ENCODE results near the gene KCNG1. TPM values are rescaled to one million over a fixed set of nuclear protein-coding genes. Genes with fewer than 3 reads are reported as not detected.

Gene KCNG1
- total and polyA plus RNA-seq, 2 of the 13 experiments (the other 11 are each of a cell fraction or from before 2014, with no cell fraction given) = not detected

GRCh38 chr20:50958615-50959542 is 64.0 kb downstream of the KCNG1 start, which contains the start of gene MOCS3 (continued):
- TF ChIP-seq, protein P1, sequence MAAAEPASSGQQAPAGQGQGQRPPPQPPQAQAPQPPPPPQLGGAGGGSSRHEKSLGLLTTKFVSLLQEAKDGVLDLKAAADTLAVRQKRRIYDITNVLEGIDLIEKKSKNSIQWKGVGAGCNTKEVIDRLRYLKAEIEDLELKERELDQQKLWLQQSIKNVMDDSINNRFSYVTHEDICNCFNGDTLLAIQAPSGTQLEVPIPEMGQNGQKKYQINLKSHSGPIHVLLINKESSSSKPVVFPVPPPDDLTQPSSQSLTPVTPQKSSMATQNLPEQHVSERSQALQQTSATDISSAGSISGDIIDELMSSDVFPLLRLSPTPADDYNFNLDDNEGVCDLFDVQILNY (CRISPR knock-in tag; conservative IDR thresholded peaks at IDR 0.05) = no peak
- TF ChIP-seq RXRA (CRISPR knock-in tag; IDR thresholded peaks at IDR 0.05) (peak; percentile 58; the same call in 1 of the 2 replicates), MTF2 (CRISPR knock-in tag; IDR thresholded peaks at IDR 0.05; ENCODE audit: borderline replicate concordance) (peak; percentile 76; the same call in 1 of the 2 replicates), MED1 (CRISPR knock-in tag; IDR thresholded peaks at IDR 0.05) (peak; percentile 50; the same call in 1 of the 2 replicates), ZNF597 (CRISPR knock-in tag; IDR thresholded peaks at IDR 0.05) (0 out of 2 replicates have a peak, but pooled peaks have one; percentile 8), HHEX (CRISPR knock-in tag; IDR thresholded peaks at IDR 0.05) (no peak), ZNF343 (CRISPR knock-in tag; IDR thresholded peaks at IDR 0.05) (peak; percentile 93), ZBTB1 (CRISPR knock-in tag; IDR thresholded peaks at IDR 0.05; ENCODE audit: borderline replicate concordance) (no peak), ZSCAN20 (CRISPR knock-in tag; IDR thresholded peaks at IDR 0.05; ENCODE audit: borderline replicate concordance) (0 out of 2 replicates have a peak, but pooled peaks have one; percentile 91), KDM4B (CRISPR knock-in tag; IDR thresholded peaks at IDR 0.05) (no peak), MBD4 (IDR thresholded peaks at IDR 0.05; ENCODE audit: borderline replicate concordance, low read length) (no peak), ZBTB21 (CRISPR knock-in tag; IDR thresholded peaks at IDR 0.05) (peak; percentile 15; the same call in 1 of the 2 replicates), ZNF75D (CRISPR knock-in tag; IDR thresholded peaks at IDR 0.05; ENCODE audit: borderline replicate concordance) (no peak), PITX1 (CRISPR knock-in tag; IDR thresholded peaks at IDR 0.05) (0 out of 2 replicates have a peak, but pooled peaks have one; percentile 61), ZNF350 (CRISPR knock-in tag; IDR thresholded peaks at IDR 0.05; ENCODE audit: borderline replicate concordance, low read depth) (no peak; the same call in none of the 2 replicates), FOXA3 (CRISPR knock-in tag; IDR thresholded peaks at IDR 0.05) (no peak; the same call in 1 of the 2 replicates), CBX5 (CRISPR knock-in tag; IDR thresholded peaks at IDR 0.05; ENCODE audit: borderline replicate concordance) (no peak; the same call in 1 of the 2 replicates), ZNF160 (CRISPR knock-in tag; IDR thresholded peaks at IDR 0.05) (no peak), CHD2 (IDR thresholded peaks at IDR 0.05; ENCODE audit: low read depth, low read length) (peak; percentile 22; the same call in 1 of the 2 replicates), ASH2L (IDR thresholded peaks at IDR 0.05; ENCODE audit: insufficient read length, low read depth, low read length) (peak; percentile 97), SSRP1 (CRISPR knock-in tag; IDR thresholded peaks at IDR 0.05) (no peak)
- TF ChIP-seq, protein P2, sequence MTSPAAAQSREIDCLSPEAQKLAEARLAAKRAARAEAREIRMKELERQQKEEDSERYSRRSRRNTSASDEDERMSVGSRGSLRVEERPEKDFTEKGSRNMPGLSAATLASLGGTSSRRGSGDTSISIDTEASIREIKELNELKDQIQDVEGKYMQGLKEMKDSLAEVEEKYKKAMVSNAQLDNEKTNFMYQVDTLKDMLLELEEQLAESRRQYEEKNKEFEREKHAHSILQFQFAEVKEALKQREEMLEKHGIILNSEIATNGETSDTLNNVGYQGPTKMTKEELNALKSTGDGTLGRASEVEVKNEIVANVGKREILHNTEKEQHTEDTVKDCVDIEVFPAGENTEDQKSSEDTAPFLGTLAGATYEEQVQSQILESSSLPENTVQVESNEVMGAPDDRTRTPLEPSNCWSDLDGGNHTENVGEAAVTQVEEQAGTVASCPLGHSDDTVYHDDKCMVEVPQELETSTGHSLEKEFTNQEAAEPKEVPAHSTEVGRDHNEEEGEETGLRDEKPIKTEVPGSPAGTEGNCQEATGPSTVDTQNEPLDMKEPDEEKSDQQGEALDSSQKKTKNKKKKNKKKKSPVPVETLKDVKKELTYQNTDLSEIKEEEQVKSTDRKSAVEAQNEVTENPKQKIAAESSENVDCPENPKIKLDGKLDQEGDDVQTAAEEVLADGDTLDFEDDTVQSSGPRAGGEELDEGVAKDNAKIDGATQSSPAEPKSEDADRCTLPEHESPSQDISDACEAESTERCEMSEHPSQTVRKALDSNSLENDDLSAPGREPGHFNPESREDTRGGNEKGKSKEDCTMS (CRISPR knock-in tag; conservative IDR thresholded peaks at IDR 0.05) = no peak
- TF ChIP-seq, protein P3, sequence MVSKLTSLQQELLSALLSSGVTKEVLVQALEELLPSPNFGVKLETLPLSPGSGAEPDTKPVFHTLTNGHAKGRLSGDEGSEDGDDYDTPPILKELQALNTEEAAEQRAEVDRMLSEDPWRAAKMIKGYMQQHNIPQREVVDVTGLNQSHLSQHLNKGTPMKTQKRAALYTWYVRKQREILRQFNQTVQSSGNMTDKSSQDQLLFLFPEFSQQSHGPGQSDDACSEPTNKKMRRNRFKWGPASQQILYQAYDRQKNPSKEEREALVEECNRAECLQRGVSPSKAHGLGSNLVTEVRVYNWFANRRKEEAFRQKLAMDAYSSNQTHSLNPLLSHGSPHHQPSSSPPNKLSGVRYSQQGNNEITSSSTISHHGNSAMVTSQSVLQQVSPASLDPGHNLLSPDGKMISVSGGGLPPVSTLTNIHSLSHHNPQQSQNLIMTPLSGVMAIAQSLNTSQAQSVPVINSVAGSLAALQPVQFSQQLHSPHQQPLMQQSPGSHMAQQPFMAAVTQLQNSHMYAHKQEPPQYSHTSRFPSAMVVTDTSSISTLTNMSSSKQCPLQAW (CRISPR knock-in tag; IDR thresholded peaks at IDR 0.05) = no peak
